ENCODE measurements around the gene EIF3K. TPM values are rescaled to one million over a fixed set of nuclear protein-coding genes. Genes with fewer than 3 reads are reported as not detected.

EIF3K gene
- total RNA-seq, 6 experiments from 2014 or later = 227 to 241 (median 238) TPM

DNA sequence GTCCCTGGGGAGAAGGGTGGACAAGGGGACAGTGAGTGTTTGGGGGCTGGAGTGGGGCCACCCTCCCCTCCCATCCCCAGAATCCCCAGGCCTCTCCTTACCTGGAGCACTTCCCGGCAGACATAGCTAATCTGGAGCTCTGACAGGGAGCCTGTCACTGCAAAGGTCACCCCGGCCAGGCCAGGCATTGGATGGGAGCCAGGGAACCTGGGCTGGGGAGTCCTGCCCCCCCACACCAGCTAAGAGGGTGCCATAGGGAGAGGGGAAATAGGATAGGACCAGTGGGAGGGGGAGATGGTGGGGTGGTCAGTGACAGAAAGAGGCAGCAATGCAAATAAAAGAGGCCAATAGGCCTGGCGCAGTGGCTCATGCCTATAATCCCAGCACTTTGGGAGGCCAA lies 4.7 kb upstream of the EIF3K start:
- H3K4me3 Mint-ChIP-seq = no peak overlapping the region
- peaks cover 12% of the 10 kb centered on the region for H3K27me3 Mint-ChIP-seq (ENCODE audit: insufficient read depth)
- peaks cover 7% of the 10 kb centered on the region for H3K4me1 Mint-ChIP-seq (ENCODE audit: low read depth)
- H3K36me3 Mint-ChIP-seq (ENCODE audit: low read depth) = peaks cover 4% of the 10 kb centered on the region; the same call in 1 of the 2 replicates
- DNase-seq = no peak
- TF ChIP-seq, protein P1, sequence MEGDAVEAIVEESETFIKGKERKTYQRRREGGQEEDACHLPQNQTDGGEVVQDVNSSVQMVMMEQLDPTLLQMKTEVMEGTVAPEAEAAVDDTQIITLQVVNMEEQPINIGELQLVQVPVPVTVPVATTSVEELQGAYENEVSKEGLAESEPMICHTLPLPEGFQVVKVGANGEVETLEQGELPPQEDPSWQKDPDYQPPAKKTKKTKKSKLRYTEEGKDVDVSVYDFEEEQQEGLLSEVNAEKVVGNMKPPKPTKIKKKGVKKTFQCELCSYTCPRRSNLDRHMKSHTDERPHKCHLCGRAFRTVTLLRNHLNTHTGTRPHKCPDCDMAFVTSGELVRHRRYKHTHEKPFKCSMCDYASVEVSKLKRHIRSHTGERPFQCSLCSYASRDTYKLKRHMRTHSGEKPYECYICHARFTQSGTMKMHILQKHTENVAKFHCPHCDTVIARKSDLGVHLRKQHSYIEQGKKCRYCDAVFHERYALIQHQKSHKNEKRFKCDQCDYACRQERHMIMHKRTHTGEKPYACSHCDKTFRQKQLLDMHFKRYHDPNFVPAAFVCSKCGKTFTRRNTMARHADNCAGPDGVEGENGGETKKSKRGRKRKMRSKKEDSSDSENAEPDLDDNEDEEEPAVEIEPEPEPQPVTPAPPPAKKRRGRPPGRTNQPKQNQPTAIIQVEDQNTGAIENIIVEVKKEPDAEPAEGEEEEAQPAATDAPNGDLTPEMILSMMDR (IDR thresholded peaks at IDR 0.05) = no peak
- no peak overlapping the region for H3K27ac Mint-ChIP-seq
- no peaks in the 10 kb centered on the region for H3K9me3 Mint-ChIP-seq

DNA sequence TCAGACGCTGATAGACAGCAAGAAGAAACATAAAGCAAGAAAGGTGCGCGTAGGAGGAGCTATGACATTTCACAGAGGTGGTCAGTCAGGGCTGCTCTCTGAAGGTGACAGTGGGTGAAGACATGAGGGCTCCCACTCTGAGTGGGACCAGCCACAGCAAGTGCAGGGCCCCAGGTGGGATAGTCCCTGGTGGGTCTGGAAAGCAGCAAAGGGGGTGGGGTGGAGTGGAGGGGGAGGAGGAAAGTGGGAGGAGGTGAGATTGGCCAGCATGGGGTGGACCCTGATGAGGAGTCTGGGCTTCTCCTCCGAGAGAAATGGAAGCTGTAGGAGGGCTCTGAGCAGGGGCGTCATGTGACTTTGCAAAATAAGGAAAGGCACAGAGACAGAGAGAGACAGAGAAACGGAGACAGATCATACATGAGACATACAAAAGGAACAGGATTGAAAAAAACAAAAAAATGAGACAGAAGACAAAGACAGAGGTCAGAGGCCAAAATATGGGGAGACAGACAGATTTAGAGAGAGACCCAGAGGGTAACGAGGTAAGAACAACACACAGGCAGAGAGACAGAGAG lies 3.9 kb upstream of the EIF3K start:
- Mint-ChIP-seq H3K9me3 (no peaks in the 10 kb centered on the region), H3K36me3 (ENCODE audit: low read depth) (peaks cover 10% of the 10 kb centered on the region; the same call in 1 of the 2 replicates), H3K4me3 (no peak overlapping the region), H3K27me3 (ENCODE audit: insufficient read depth) (peaks cover 12% of the 10 kb centered on the region), H3K27ac (no peak overlapping the region), H3K4me1 (ENCODE audit: low read depth) (peaks cover 15% of the 10 kb centered on the region)
- no peak for DNase-seq
- TF ChIP-seq, protein P1 (IDR thresholded peaks at IDR 0.05) = no peak

DNA sequence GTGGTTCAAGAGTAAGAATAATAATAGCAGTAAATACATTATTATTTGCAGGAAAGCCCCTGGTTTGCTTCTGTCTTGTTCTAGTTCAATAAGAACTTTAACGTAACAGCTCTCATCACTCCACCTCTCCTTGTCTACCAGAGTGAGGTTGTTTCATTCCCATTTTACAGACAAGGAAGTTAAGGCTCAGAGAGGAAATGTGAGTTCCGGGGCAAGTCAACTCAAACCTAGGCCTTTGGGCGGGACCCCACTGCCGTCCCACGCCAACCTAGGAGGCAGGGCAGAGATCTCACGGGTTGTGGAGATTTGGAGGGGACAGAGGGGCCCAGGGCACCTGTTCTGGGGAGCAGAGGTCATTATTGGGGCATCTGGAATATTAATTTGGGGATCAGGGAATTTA lies 2.7 kb upstream of the EIF3K start:
- TF ChIP-seq, protein P1 (IDR thresholded peaks at IDR 0.05) = no peak
- peaks cover 18% of the 10 kb centered on the region for H3K4me1 Mint-ChIP-seq (ENCODE audit: low read depth)
- H3K27me3 Mint-ChIP-seq (ENCODE audit: insufficient read depth) = peaks cover 4% of the 10 kb centered on the region
- DNase-seq = no peak
- peaks cover 10% of the 10 kb centered on the region; the same call in 1 of the 2 replicates for H3K36me3 Mint-ChIP-seq (ENCODE audit: low read depth)
- H3K9me3 Mint-ChIP-seq = no peaks in the 10 kb centered on the region
- no peak overlapping the region for H3K4me3 Mint-ChIP-seq
- H3K27ac Mint-ChIP-seq = no peak overlapping the region

GRCh38 chr19:38617283-38617763 lies 1.7 kb upstream of the EIF3K start:
- Mint-ChIP-seq H3K4me1 (ENCODE audit: low read depth) (peaks cover 18% of the 10 kb centered on the region), H3K27me3 (ENCODE audit: insufficient read depth) (peaks cover 3% of the 10 kb centered on the region), H3K4me3 (no peak overlapping the region), H3K9me3 (no peaks in the 10 kb centered on the region), H3K27ac (no peak overlapping the region), H3K36me3 (ENCODE audit: low read depth) (peaks cover 20% of the 10 kb centered on the region; the same call in 1 of the 2 replicates)
- TF ChIP-seq, protein P1 (IDR thresholded peaks at IDR 0.05) = no peak
- no peak for DNase-seq

GRCh38 chr19:38617764-38618589 lies 1.0 kb upstream of the EIF3K start, which contains the start of gene MAP4K1:
TSS of gene MAP4K1 (minus strand) at chr19:38617953. CDS start at chr19:38617895, 58 bp downstream.
- Mint-ChIP-seq H3K27ac (peak within 1 kb of the TSS; percentile 76; the same call in 1 of the 2 replicates), H3K27me3 (ENCODE audit: insufficient read depth) (no peaks in the 10 kb centered on the region; the same call in 1 of the 2 replicates)

More at GRCh38 chr19:38617764-38618589, 1.0 kb upstream of the EIF3K start, which contains the start of gene MAP4K1:
- no peaks in the 10 kb centered on the region for H3K9me3 Mint-ChIP-seq
- DNase-seq = no peak
- H3K4me3 Mint-ChIP-seq = peak within 1 kb of the TSS; percentile 100
- H3K36me3 Mint-ChIP-seq (ENCODE audit: low read depth) = peaks cover 20% of the 10 kb centered on the region; the same call in 1 of the 2 replicates
- TF ChIP-seq, protein P1 (IDR thresholded peaks at IDR 0.05) = no peak
- peaks cover 18% of the 10 kb centered on the region for H3K4me1 Mint-ChIP-seq (ENCODE audit: low read depth)

Data from HFFc6 (cell line).